Stimulated activated CD4-positive, alpha-beta T cell treated with anti-CD3 and anti-CD28 coated beads, Interleukin-1b, Interleukin-23, amount 100 ng/mL, for 48 hours (primary cell): ENCODE results near the gene KIAA1328.
"Not testable (repeated sequence)": the region's sequence is repeated elsewhere in the genome, so short reads cannot be mapped to it uniquely, and the experiment has no call there.

ENCODE experiments used
- DNase-seq: peaks from one replicate; pipeline ENCODE4 v3.0.0-alpha.2; 2020

The KIAA1328 gene

DNA sequence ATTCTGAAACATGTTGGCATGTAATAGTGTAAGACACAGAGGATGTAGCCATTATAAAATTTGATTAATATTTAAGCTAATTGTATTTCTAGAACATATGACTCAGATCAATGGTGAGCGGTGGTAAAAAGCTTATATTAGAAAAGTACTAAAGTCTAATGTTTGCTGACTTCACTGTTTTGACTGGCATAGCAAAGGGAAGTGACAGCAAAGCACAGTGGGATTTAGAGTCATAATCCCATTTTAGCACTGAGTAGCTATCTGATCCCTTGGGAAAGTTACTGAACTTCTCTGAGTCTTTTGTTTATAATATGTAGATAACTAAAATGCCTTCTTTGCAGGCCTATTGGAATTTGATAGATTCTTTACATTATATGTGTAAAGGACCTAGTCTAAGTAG, 60.4 kb downstream of the KIAA1328 start:
- DNase-seq = no peak

DNA sequence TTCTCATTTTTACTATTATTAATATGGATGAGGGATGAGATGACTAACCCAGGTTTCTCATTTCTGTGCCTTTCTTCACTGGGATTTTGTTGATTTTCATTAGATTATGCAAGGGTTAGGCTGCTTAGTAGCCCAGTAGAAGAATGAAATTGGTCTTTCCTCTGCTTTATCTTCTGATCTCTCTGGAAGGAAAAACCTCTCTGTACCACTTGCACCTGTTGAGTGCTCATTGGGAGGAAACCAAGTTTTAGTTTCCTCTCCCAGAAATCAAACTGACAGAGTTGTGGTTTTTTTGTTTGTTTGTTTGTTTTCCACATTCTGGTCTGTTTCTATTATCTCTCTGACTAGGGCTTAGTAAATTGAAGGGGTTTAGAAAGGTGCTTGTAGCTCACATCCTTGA, 60.8 kb downstream of the KIAA1328 start:
- DNase-seq = no peak

GRCh38 chr18:36890598-36890997, 61.7 kb downstream of the KIAA1328 start:
- no peak for DNase-seq

- no peak for DNase-seq
These were observed 64.3 kb downstream of the KIAA1328 start for GRCh38 chr18:36893227-36893626.

DNA sequence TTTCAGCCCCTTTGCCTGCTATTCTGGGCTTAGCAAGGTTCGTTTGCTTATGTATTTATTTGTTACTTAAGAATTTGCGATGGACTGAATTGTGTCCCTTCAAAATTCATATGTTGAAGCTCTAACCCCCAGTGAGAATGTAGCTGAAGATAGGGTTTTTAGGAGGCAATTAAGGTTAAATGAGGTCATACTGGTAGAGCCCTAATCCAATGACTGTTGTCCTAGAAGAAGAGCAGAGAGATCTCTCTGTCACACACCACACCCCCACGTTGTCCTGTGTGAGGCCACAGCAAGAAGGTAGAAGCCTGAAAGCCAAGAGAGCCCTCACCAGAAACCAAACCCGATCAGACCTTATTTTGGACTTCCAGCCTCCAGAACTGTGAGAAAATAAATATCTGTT, 66.7 kb downstream of the KIAA1328 start:
- DNase-seq = no peak

GRCh38 chr18:36897253-36897652, 68.3 kb downstream of the KIAA1328 start:
- no peak for DNase-seq

DNA sequence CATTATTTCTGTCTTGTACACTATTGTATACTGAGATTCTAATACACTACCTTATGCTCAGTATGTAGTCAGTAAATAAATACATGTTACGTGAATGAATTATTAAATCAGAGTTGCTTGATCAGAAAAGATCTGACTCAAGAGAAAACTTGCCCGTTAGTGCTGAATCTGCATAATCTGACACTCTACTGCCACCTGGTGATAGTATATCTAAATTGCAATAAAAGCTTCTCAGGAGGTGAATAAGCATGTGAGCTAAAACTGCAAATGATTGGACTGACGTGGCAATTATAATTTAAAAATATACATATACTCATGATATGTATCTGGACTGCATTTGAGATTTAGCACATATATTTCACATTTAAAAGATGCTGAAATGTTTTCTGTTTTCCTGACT, 70.4 kb downstream of the KIAA1328 start:
- no peak for DNase-seq

DNA sequence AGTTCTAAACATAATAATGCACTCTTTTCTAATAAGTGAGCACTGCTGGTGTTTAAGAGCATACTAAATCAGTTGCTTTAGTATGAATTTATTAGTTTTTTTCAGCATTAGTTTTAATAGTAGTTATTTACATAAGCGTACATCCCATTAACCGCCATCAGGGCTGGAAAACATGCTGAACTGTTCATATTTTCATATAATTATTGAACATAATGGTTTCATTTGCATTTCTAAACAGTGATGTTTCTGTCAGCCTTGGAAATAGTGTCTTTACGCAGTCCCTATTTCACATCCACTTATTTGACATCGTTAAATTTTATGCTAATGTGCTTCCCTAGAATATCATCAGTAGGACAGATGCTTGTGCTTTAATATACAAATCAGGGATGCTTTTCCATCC, 71.5 kb downstream of the KIAA1328 start:
- DNase-seq = no peak

GRCh38 chr18:36901277-36901701, 72.4 kb downstream of the KIAA1328 start:
- DNase-seq = no peak

DNA sequence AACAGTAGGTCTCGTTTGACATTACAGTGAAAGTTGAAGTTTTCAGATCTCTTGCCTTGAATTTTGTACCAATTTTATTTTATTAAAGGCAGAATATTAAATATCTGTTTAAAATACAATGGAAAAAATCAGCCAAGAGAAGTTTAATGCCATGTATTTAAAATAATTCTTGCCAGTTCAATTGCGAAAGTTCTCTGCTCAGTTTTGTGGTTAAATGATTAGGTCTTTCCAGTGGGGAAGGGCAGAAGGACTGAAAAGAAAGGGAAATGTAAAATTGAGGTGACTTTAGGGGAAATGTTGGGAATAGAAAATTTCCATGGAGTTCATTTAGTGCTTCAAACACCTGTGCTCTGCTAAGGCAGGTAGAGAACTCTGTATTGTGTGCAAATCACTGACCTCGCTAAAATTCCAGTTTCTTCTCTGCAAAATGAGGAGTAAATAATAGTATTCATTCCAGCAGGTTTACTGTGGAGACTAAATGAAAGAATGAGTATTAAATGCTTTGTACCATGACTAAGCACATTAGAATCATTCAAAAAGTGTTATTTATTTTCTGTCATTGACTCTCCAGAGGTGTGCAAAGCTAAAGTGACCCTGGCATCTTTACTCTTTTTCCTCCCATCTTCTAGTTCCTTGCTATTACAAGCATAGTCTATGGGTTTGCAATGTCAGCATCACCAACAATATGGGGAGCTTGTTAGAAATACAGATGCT, 74.4 kb downstream of the KIAA1328 start:
- DNase-seq = no peak

GRCh38 chr18:36905571-36905970, 76.6 kb downstream of the KIAA1328 start:
- no peak for DNase-seq

DNA sequence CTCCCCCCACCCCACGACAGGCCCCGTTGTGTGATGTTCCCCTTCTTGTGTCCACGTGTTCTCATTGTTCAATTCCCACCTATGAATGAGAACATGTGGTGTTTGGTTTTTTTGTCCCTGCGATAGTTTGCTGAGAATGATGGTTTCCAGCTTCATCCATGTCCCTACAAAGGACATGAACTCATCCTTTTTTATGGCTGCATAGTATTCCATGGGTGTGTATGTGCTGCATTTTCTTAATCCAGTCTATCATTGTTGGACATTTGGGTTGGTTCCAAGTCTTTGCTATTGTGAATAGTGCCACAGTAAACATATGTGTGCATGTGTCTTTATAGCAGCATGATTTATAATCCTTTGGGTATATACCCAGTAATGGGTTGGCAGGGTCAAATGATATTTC, 80.4 kb downstream of the KIAA1328 start:
- not testable (repeated sequence) for DNase-seq

DNA sequence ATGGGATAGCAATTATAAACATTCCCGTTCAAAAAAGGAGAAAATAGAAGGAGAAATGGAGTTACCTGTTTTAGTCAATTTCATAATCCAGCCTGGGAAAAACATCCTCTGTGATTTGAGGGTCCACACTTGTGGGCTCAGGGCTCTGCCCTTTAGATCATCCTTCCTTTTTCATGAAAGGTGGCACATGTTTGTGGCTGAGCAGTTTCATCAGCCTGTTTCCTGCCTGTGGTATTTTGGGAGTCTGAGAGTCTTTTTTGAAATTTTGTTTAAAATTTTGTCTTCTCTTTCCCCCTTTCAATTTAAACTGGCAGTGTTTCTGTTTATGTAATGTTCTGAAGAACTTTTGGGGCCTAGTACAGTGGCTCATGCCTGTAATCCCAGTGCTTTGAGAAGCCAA, 84.0 kb downstream of the KIAA1328 start:
- DNase-seq = no peak

- no peak for DNase-seq
These were observed 89.0 kb downstream of the KIAA1328 start for GRCh38 chr18:36917907-36918306.

- DNase-seq = no peak
These were observed 100.7 kb downstream of the KIAA1328 start for GRCh38 chr18:36929601-36930000.

DNA sequence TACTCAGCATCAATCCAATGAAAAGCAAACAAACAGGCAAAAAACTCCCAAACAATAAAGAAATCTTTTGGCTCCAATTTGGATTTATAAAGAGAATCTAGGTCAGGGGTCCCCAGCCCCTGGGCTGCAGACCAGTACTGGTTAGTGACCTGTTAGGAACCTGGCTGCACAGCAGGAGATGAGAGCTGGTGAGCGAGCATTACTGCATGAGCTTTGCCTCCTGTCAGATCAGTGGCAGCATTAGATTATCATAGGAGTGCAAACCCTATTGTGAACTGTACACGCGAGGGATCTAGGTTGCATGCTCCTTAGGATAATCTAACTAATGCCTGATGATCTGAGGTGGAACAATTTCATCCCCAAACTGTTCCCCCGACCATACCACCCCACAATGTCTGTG, 102.2 kb downstream of the KIAA1328 start:
- no peak for DNase-seq

GRCh38 chr18:36933552-36933951, 104.6 kb downstream of the KIAA1328 start:
- DNase-seq = no peak

GRCh38 chr18:36934884-36935283, 106.0 kb downstream of the KIAA1328 start:
- DNase-seq = no peak

GRCh38 chr18:36942264-36942663, 113.3 kb downstream of the KIAA1328 start:
- DNase-seq = no peak

- no peak for DNase-seq
These were observed 119.0 kb downstream of the KIAA1328 start for GRCh38 chr18:36947820-36948348.

DNA sequence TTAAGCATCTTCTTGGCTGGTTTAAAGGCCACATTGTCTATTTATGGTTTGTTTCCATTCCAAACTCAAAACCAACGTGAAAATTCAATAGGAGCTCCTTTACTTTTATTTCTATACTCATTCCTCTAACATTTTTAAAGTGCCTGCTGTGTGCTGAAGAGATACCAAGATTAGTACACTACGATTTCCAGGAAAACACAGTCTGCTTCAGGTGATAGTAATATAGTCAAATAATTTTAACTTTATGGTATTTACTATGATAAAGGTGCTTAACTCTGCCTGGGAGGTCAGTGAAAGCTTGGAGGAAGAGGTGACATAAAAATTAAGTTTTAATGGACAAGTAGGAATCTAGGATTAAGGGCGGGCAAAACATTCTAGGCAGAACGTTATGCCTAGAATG, 121.4 kb downstream of the KIAA1328 start:
- no peak for DNase-seq

DNA sequence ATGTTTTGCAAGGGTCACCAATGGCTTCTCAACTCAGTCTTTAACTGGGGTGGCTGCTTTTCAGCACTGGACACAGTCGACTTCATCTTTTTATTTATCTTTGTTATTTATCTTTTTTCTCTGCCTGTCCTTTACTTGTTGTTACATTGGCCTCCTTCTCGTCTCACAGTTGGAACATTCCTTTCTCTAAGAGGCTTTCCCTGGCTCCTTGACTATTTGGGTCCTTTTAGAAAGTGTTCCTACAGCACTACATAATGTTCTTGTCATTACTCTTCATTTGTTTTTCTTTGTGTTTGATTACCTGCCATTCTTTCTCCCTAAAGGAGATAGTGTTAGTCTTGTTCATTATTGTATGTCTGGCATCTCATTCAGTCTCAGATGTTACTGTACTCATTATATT, 122.0 kb downstream of the KIAA1328 start:
- no peak for DNase-seq

GRCh38 chr18:36953047-36953446, 124.1 kb downstream of the KIAA1328 start:
- DNase-seq = no peak

DNA sequence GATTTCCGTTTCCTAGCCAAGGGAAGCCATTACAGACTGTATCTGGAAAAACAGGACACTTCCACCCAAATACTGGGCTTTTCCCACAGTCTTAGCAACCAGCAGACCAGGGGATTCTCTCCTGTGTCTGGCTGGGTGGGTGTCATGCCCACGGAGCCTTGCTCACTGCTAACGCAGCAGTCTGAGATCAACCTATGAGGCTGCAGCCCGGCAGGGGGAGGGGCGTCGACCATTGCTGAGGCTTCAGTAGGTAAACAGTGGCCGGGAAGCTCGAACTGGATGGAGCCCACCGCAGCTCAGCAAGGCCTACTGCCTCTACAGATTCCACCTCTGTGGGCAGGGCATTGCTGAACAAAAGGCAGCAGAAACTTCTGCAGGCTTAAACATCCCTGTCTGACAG, 131.1 kb downstream of the KIAA1328 start:
- no peak for DNase-seq

GRCh38 chr18:36963464-36963863, 134.5 kb downstream of the KIAA1328 start:
- DNase-seq = no peak
